ENCODE results near the gene NFATC2.
"Not testable (repeated sequence)": the region's sequence is repeated elsewhere in the genome, so short reads cannot be mapped to it uniquely, and the experiment has no call there.

NFATC2 gene

DNA sequence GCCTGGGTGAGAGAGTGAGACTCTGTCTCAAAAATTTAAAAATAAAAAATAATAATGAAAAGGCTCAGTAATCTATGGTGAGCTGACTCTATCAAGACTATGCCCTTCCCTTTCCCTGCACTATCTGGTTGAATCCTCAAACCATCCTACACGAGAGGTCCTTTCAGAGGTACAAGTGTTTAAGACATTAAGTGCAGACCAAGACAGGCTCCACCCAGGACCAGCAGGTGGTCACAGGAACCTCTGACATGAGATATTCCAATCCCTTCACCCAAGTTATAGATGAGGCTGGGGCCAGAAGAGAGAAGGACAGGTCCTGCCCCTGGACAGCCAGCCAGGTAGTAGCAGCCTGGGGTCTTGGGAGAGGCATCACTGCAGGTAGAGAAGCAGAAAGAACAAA, 182.6 kb downstream of the NFATC2 start:
- no peak for DNase-seq (ENCODE audit: low read depth in 1 of 2, low spot score in 1 of 2)

DNA sequence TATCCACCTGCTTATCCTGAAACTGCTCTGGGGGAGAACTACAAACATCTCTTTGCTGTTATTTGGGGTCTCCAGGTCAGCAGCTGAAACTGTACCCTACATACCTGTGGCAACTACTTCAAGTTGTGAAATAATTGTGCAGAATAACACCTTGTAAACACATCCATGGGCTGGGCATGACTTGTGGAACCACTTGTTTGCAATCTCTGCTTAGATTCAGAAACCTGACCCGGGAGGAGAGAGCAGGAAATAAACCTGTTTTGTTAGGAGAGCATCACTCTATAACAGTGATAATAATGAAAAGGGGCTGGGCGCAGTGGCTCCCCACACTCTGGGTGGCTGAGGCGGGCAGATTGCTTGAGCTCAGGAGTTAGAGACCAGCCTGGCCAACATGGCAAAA, 183.1 kb downstream of the NFATC2 start:
- DNase-seq (ENCODE audit: low read depth in 1 of 2, low spot score in 1 of 2): no peak

DNA sequence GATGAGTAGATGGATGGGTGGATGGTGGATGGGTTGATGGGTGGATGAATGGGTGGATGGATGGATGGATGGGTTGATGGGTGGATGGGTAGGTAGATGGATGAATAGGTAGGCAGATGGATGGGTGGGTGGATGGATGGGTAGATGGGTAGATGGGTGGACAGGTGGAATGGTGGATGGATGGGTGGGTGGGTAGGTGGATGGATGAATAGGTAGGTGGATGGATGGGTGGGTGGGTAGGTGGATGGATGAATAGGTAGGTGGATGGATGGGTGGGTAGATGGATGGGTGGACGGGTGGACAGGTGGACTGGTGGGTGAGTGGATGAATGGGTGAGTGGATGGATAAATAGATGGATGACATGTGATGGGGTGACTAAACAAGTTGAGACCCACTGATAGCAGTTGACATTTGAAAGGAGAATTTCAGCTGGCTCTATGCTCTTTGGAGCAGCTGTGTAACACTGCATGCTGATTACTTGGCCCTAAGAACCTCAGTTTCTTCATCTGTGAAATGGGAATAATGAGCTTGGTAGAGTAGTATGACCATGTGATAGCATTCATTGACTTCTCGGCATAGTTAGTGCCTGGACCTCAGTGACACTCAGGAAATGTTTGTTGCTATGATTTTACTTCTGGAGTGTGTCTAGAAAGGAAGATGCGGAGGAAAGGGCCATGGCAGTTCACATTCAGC, 184.3 kb downstream of the NFATC2 start:
- DNase-seq (ENCODE audit: low read depth in 1 of 2, low spot score in 1 of 2): no peak

DNA sequence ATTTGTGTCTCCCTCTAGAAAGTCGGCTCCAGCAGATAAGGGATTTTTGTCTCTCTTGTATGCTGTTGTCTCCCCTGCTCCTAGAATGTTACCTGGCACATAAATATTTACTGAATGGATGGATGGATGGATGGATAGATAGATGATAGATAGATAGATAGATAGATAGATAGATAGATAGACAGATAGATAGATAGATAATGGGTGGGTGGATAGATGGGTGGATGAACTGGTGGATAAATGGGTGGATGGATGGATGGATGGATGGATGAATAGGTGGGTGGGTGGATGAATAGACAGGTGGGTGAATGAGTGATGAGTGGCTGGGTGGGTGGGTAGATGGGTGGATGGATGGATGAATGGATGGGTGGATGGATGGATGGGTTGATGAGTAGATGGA, 185.0 kb downstream of the NFATC2 start:
- no peak for DNase-seq (ENCODE audit: low read depth in 1 of 2, low spot score in 1 of 2)

DNA sequence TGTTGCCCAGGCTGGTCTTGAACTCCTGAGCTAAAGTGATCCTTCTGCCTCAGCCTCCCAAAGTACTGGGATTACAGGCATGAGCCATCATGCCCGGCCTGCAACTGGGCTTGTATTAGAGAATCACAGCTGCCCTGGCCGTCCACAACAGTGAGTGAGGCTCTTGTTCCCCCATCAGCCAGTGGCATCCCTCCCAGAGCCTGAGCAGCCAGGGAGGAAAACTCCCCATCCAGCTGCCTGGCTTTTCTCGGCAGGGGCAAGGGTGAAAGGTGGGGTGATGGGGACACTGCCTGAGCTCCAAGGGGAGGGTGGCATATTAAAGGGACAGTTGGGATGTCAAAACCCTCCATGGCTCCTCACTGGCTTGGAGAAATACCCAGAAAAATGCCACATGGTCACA, 185.6 kb downstream of the NFATC2 start:
- no peak for DNase-seq (ENCODE audit: low read depth in 1 of 2, low spot score in 1 of 2)

DNA sequence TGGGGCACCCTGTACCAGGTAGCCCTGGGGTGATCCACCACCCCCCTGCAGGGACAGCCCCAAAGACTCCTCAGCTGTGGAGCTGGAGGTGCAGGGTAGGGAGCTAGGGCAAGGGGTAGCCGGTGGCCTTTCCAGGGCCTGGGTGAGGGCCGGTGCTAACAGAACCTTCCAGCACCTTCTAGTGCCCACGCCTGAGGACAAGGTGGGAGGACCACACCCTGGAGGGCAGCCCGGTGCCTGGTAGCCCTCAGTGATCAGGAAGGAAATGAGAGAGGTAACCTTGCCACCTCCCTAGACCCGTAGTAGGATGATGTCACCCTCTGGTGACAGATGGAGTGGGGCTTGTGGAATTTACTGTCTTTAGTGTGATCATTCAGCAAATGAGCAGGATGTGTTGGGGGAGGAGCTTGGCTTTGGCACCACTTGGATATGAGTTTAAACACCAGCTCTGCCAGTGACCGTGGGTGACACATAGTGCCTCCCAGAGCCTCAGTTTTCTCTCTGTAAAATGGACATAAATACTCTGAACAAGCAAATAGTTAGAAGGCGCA, 187.7 kb downstream of the NFATC2 start:
- no peak for DNase-seq (ENCODE audit: low read depth in 1 of 2, low spot score in 1 of 2)

DNA sequence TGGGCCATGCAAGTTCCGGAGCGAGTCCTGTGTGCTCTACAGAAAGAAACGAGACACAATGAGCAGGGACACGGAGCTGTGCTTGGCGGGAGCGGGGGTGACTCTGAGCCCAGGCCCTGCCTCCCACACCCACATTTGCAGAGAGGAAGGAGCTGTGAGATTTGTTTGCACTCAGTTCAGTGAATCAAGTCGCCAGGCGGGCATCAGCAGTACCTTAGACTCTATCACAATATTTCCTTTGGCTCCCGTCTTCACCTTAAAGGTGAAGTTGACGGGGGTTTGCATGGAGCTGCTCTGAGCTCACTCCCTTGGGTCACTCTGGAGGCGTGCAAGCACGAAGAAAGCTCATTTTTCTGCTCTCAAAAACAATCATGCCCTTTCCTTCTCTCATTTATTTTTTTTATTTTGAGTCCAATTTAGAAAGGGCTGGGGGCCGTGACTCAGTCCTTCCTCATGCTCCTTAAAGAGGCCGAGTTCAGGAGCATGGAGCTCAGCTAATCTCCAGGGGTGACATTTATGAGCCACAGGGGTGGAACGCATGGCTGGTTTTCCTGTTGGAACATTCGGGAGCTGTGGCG, 188.2 kb downstream of the NFATC2 start:
- DNase-seq (ENCODE audit: low read depth in 1 of 2, low spot score in 1 of 2): no peak

DNA sequence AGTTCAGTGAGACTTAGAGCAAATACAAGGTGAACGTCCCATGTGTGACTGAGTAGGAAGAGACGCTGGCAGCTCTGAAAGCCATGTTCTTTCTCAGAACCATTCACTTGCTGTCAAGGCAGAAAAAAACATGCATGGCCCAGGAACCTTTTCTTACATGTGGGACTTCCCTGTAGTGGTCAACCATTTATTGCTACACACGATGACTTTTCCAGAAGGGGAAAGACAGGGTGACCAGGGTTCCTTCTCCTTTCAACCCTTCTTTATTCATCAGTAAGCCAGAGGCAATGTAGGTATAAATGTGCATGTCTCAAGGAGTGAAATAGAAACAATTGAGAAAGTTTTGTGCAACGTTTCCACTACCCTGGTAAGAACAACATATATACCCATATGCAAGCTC, 189.0 kb downstream of the NFATC2 start:
- DNase-seq (ENCODE audit: low read depth in 1 of 2, low spot score in 1 of 2): no peak

DNA sequence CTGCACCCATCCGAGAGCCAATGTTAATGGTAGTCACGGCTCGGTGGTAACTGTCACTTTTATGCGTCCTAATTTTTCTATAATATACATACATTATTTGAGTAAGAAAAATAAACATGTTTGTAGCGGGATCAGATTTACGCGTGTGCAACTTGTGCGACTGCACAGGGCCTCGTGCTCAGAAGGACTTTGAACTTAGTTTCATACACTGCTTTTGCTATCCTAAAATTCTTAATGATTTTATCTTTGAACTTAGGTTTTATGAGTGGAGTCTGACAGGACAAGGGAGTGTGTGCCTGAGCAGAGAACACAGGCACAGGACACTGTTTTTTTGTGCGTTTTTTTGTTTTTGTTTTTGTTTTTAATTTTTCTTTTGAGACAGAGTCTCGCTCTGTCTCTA, 189.7 kb downstream of the NFATC2 start:
- DNase-seq (ENCODE audit: low read depth in 1 of 2, low spot score in 1 of 2): no peak

DNA sequence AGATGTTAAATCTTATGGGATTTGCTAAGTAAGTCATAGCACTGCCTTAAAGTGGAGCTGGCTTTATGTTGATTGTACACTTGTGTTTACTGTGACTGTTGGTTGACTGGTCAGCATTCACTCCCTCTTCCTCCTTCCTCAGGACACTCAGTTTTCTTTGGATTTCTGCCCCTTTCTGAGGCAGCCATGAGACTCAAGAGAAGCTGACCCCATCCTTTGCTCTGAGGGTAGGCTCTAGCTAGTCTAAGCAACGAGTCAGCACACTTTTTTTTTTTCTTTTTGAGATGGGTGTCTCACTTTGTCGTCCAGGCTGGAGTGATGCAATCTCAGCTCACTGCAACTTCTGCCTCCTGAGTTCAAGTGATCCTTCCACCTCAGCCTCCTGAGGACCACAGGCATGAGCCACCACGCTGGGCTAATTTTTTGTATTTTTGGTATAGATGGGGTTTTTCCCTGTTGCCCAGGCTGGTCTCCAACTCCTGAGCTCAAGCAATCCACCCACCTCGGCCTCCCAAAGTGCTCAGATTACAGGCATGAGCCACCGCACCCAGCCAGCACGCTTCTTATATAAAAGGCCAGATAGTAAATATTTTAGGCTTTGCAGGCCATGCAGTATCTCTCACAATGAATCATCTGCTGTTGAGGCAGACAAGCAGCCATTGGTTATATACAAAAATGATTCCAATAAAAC, 191.4 kb downstream of the NFATC2 start:
- DNase-seq (ENCODE audit: low read depth in 1 of 2, low spot score in 1 of 2): no peak

DNA sequence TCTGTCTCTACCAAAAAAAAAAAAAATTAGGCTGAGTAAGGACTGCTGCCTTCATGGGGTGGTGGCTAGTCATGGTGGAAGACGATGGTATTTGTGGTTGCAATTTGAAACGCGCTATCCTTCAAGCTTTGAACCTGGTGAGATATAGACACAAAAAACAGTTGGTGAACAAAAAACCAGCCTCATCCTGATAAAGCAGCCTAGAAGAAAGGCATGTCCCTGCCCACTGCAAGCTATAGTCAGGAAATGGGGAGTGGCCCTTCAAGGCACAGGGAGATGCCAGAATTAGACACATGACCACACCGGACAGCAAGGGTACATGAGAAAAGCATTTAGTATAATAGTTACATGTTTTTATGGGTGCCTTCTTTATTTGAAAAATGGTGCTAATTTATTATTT, 193.6 kb downstream of the NFATC2 start:
- DNase-seq (ENCODE audit: low read depth in 1 of 2, low spot score in 1 of 2): no peak

DNA sequence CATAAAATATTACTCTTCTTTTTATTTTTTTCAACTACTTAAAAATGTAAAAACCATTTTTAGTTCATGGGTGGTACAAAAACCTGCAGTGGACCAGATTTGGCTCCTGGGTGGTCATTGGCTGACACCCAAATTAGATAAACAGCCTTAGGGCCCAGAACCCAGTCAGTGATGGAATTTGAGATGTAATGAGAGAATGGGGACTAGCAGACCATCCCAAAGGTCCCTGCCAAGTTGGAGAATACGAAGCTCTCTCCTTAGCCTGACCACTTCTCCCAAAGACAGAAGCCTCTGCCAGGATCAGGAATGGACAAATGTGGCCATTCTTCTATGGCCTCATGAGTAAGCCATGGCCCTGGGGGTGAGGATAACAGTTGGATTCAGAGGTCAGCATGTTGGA, 194.7 kb downstream of the NFATC2 start:
- no peak for DNase-seq (ENCODE audit: low read depth in 1 of 2, low spot score in 1 of 2)

DNA sequence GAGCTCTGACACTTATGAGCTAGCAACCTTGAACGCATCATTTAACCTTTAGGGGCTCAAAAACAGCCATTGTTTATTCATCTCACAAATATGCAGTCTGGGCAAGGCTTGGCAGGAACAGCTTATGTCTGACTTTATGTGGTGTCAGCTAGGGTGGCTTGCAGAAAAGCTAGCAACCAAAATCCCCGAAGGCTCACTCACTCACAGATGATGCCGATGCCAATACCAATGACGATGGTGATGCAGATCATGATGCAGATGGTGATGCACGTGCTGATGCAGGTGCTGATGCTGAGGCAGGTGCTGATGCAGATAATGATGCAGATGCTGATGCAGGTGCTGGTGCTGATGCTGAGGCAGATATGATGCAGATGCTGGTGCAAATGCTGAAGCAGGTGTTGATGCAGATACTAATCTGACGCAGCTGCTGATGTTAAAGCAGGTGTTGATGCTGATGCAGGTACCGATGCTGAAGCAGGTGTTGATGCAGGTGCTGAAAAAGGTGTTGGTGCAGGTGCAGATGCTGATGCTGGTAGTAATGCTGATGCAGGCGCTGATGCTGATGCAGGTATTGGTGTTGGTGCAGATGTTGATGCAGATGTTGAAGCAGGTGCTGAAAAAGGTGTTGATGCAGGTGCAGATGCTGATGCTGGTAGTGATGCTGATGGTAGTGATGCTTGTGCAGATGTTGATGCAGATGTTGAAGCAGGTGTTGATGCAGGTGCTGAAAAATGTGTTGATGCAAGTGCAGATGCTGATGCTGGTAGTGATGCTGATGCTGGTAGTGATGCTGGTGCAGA, 195.6 kb downstream of the NFATC2 start:
- DNase-seq (ENCODE audit: low read depth in 1 of 2, low spot score in 1 of 2): no peak

DNA sequence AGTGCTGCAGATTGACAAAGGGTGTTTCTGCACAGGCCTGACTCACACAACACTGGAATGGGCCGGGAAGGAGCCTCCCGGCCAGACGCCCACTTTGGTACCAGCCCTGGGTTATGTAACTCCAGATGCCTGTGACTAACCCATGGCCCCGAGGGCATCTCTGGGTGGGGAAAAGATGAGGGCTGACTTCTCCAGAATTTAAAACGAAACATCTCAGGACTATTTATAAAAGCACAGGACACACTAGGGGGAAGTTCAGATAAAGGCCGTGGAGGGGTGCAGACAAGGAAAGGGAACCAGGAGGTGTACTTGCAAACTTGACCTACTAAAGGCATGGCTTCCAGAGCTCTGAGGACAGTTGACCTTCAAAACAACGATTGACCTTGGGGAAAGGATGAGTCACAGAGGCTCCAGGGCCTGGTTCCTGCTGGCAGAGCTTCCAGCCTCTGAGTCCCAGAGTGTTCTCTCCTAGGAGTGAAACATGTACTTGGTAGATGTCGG, 196.9 kb downstream of the NFATC2 start:
- DNase-seq (ENCODE audit: low read depth in 1 of 2, low spot score in 1 of 2): no peak

DNA sequence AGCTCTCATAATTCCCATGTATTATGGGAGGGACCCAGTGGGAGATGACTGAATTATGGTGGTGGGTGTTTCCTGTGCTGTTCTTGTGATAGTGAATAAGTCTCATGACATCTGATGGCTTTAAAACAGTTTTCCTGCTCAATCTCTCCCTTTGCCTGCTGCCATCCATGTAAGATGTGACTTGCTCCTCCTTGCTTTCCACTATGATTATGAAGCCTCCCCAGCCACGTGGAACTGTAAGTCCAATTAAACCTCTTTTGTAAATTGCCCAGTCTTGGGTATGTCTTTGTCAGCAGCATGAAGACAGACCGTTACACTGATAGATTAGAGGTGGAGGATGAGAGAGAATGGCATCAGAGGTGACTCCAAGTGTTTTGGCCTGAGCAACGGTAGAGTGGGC, 198.7 kb downstream of the NFATC2 start:
- not testable (repeated sequence) for DNase-seq (ENCODE audit: low read depth in 1 of 2, low spot score in 1 of 2)

DNA sequence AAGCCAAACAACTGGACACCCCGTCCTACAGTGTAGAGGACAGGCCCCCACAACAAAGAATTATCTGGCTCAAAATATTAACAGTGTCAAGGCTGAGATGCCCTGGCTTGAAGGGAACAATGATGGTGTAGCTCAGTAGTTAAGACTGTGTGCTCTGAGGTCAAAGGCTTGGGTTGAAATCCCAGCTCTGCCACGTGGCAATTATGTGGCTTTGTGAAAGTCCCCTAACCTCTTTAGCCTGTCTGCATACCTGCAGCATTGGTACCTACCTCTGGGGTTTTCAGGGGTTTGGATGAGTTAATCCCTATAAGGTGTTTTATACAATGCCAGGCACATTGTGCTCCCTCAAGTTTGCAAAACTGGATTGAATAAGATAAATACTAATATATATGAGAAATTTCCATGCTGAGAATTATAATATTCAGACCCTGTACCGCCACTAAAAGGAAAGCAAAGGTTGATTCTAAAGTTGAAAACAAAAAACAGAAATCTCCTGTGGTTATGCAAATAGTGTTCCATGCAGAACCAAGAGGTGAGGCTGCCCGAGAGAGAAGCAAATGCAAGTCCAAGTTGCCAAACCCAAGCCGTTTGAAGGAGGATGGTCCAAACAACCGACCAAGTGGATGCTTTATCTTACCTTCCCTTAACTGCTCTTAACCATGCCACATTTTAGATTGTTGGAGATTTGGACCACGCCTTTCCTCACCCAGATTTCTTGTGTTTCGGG, 199.8 kb downstream of the NFATC2 start:
- DNase-seq (ENCODE audit: low read depth in 1 of 2, low spot score in 1 of 2): no peak

DNA sequence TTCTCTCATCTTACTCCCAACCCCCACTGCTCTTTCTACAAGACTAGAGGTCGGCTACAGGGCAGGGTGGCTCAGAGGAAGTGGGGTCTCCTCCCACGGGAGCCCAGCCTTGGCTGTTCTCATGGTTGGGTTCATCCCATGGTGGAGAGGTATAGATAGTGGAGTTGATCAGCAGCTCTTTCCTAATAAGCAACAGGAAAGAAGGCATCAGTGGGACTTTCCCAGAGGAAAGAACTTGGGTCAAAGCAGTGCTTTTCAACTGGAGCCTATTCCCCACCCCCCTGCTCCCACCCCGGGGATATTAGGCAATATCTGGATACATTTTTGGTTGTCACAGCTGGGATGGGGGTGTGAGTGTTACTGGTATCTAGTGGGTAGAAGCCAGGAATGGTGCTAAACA, 200.9 kb downstream of the NFATC2 start:
- DNase-seq (ENCODE audit: low read depth in 1 of 2, low spot score in 1 of 2): no peak

DNA sequence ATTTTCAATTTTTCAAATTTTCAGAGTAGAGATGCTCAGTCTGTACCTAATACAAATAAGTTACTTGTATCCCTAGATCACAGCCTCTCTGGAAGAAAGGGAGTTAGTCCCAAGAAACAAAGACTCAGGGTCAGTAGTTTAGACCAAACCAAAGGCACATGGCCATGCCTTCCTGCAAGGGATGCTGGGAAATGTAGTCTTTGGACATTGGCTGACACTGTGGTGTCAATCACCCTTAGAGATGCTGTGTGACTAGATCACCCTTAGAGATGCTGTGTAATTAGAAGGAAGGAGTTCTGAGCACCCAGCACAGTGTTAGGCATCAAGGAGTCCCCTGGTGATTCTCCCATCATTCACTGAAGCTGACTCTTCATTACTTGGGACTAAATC, 202.1 kb downstream of the NFATC2 start:
- DNase-seq (ENCODE audit: low read depth in 1 of 2, low spot score in 1 of 2): no peak

DNA sequence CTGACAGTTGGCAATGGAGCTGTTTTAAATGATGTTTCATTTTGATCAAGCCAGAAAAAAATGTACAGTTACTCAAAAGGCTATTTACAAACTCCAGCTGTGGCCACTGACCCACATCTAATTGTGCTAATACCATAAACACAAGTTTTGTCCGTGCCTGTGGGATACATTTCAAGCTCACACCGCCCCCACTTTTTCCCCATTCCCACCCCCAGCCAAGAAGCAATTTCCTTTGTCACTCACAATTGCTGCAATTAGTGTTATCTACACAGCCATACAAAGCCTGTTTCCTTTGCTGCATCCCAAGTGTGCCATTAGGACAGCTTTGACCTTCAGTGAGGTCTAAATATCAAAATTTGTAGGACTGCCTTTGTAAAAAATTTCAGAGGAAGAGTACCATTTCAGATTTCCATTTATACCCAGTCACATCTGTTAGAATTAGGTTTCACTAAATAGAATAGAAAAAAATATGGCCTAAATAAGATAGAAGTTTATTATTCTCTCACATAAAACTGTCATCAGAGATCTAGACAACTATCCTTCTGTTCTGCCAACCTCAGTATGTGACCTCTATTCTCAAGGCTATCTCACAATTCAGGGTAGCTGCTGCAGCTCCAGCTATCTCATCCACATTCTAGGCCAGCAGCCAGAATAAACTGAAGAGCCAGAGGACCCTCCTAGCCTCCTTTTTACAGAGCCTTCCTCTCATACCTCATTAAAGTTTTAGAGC, 202.6 kb downstream of the NFATC2 start:
- DNase-seq (ENCODE audit: low read depth in 1 of 2, low spot score in 1 of 2): no peak

Data from stimulated activated CD4-positive, alpha-beta T cell treated with anti-CD3 and anti-CD28 coated beads, Interleukin-15, amount 100 ng/mL, for 1 hour (primary cell).